WTC11 (cell line): Measurements from ENCODE around the gene AP2S1. TPM values are rescaled to one million over a fixed set of nuclear protein-coding genes. Genes with fewer than 3 reads are reported as not detected.

ENCODE experiments used
- ATAC-seq: fragments of 200-7000 bp; cut with Tn5 transposase; 2 replicates; pipeline ENCODE4 v1.10.0; 2021; ENCODE audit warnings: mild to moderate bottlenecking, moderate library complexity
- CTCF ChIA-PET: fragments of 300-600 bp; sonication (Branson Sonifier 250); formaldehyde crosslinking; loops from one replicate; lab custom pipeline; 2021; ENCODE audit warnings: antibody characterized with exemption; lab: Charles Lee
- POLR2A ChIA-PET: fragments of 350-600 bp; sonication (Branson Sonifier 250); formaldehyde crosslinking; loops from one replicate; lab custom pipeline; 2021; ENCODE audit warnings: antibody characterized with exemption; lab: Charles Lee
- DNase-seq: peaks from one replicate; pipeline ENCODE4 v3.0.0; 2021; ENCODE audit warnings: low spot score
- H3K27ac Mint-ChIP-seq: 2 replicates; pipeline ENCODE4 v1.8.0; 2021; ENCODE audit warnings: mixed read lengths
- H3K27me3 Mint-ChIP-seq: 2 replicates; pipeline ENCODE4 v1.8.0; 2021; ENCODE audit warnings: low read depth, mild to moderate bottlenecking, moderate library complexity, mixed read lengths
- H3K36me3 Mint-ChIP-seq: 2 replicates; pipeline ENCODE4 v1.8.0; 2021; ENCODE audit warnings: mixed read lengths
- H3K4me1 Mint-ChIP-seq: 2 replicates; pipeline ENCODE4 v1.8.0; 2022; ENCODE audit warnings: mixed read lengths
- H3K4me3 Mint-ChIP-seq: 2 replicates; pipeline ENCODE4 v1.8.0; 2021; ENCODE audit warnings: mild to moderate bottlenecking, moderate library complexity, mixed read lengths
- H3K9me3 Mint-ChIP-seq: 2 replicates; pipeline ENCODE4 v1.8.0; 2021; ENCODE audit warnings: mixed read lengths
- CBFB ChIP-seq: sonication (generic); formaldehyde crosslinking; IDR thresholded peaks from 2 replicates; pipeline ENCODE4 v1.8.1; 2022; ENCODE audit warnings: mild to moderate bottlenecking, low read depth, missing genetic modification reagents
- CDX4 ChIP-seq: fragments of 250-450 bp; sonication (Bioruptor Pico); IDR thresholded peaks from 2 replicates; pipeline ENCODE4 v1.9.0; 2021; ENCODE audit warnings: moderate library complexity, mild to moderate bottlenecking, inconsistent platforms, borderline replicate concordance
- E2F5 ChIP-seq: sonication (generic); formaldehyde crosslinking; IDR thresholded peaks from 2 replicates; pipeline ENCODE4 v1.8.1; 2022; ENCODE audit warnings: mild to moderate bottlenecking, moderate library complexity, missing genetic modification reagents
- ESRRA ChIP-seq: sonication (generic); formaldehyde crosslinking; IDR thresholded peaks from 2 replicates; pipeline ENCODE4 v1.8.1; 2022; ENCODE audit warnings: mild to moderate bottlenecking, missing genetic modification reagents, borderline replicate concordance
- FOXJ3 ChIP-seq: sonication (generic); formaldehyde crosslinking; IDR thresholded peaks from 2 replicates; pipeline ENCODE4 v1.9.0; 2021; ENCODE audit warnings: missing genetic modification reagents, mild to moderate bottlenecking, borderline replicate concordance
- FOXP1 ChIP-seq: sonication (generic); formaldehyde crosslinking; IDR thresholded peaks from 2 replicates; pipeline ENCODE4 v1.8.0; 2022; ENCODE audit warnings: missing genetic modification reagents, mild to moderate bottlenecking, moderate library complexity, borderline replicate concordance
- GABPB1 ChIP-seq: sonication (generic); formaldehyde crosslinking; IDR thresholded peaks from 2 replicates; pipeline ENCODE4 v1.8.1; 2023; ENCODE audit warnings: mild to moderate bottlenecking, missing genetic modification reagents
- HMGA2 ChIP-seq: fragments of 250-450 bp; sonication (Bioruptor Pico); IDR thresholded peaks from 2 replicates; pipeline ENCODE4 v1.4.0; 2021; ENCODE audit warnings: mild to moderate bottlenecking, moderate library complexity
- JUN ChIP-seq: sonication (generic); formaldehyde crosslinking; IDR thresholded peaks from 2 replicates; pipeline ENCODE4 v1.8.0; 2023; ENCODE audit warnings: mild to moderate bottlenecking, missing genetic modification reagents
- NFATC4 ChIP-seq: fragments of 250-450 bp; sonication (Bioruptor Pico); IDR thresholded peaks from 2 replicates; pipeline ENCODE4 v1.9.0; 2021; ENCODE audit warnings: mild to moderate bottlenecking
- NR3C1 ChIP-seq: sonication (generic); formaldehyde crosslinking; conservative IDR thresholded peaks from 2 replicates; pipeline ENCODE4 v1.8.1; 2023; ENCODE audit warnings: low read depth, mild to moderate bottlenecking, missing genetic modification reagents
- PREB ChIP-seq: sonication (generic); formaldehyde crosslinking; IDR thresholded peaks from 2 replicates; pipeline ENCODE4 v1.8.1; 2022; ENCODE audit warnings: mild to moderate bottlenecking, missing genetic modification reagents, moderate library complexity, borderline replicate concordance
- ZNF671 ChIP-seq: fragments of 250-450 bp; sonication (Bioruptor Pico); IDR thresholded peaks from 2 replicates; pipeline ENCODE4 v1.8.0; 2021; ENCODE audit warnings: mild to moderate bottlenecking
- total RNA-seq: library from RNA; stranded (reverse); gene quantifications from 3 replicates; pipeline ENCODE4 v1.2.3, GENCODE V29; 2021
- TF ChIP-seq, protein P1 (sequence below): sonication (generic); formaldehyde crosslinking; IDR thresholded peaks from 2 replicates; pipeline ENCODE4 v1.8.1; 2022; ENCODE audit warnings: missing genetic modification reagents, borderline replicate concordance
- TF ChIP-seq, protein P2 (sequence below): sonication (generic); formaldehyde crosslinking; IDR thresholded peaks from 2 replicates; pipeline ENCODE4 v1.8.0; 2022; ENCODE audit warnings: missing genetic modification reagents
- TF ChIP-seq, protein P3 (sequence below): fragments of 250-450 bp; sonication (Bioruptor Pico); IDR thresholded peaks from 2 replicates; pipeline ENCODE4 v1.8.0; 2021; ENCODE audit warnings: mild to moderate bottlenecking
- TF ChIP-seq, protein P4 (sequence below): fragments of 250-450 bp; sonication (Bioruptor Pico); conservative IDR thresholded peaks from 2 replicates; pipeline ENCODE4 v1.9.0; 2021; ENCODE audit warnings: mild to moderate bottlenecking
- TF ChIP-seq, protein P5 (sequence below): fragments of 250-450 bp; sonication (Bioruptor Pico); IDR thresholded peaks from 2 replicates; pipeline ENCODE4 v2.1.2; 2022; ENCODE audit warnings: mild to moderate bottlenecking, moderate library complexity

The AP2S1 gene
- total RNA-seq, 1 experiment from 2014 or later, result 249 TPM

DNA sequence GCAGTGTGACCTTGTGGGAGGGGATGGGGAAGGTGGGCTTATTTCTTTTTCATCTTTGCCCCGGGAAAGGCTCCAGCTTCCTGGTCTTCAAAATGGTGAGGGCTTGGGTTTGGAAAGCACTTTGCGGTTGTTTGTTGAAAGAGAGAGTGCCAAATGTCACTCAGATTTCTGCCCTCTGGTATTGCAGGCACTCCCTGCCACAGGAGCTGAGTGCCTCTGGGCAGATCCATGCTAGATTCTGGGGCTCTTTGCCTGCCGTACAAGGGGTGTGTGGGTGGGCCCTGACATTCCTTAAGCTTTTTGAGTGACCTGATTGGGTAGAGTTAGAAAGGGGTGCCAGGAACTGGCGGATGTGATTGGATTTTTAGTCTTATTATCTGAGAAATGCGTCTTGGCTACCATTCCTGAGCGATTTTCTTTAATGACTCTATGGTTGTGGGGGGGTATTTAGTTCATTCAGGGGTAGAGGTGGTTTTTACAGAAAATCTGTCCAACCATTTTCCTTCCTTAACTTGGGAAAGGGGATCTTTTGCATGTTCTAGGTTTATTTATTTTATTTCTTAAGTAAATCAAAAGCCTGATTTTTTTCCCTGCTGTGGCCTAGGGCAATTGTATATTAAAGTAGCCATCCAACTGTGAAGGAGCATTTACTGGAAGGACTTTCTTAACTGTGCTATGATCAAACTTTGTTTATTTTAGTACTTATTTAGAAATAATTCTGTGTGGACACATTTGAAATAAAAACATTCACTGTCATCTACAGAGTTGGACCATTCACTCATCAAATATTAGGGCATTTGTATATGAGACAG lies 13.4 kb upstream of the AP2S1 start:
- TF ChIP-seq, protein P1, sequence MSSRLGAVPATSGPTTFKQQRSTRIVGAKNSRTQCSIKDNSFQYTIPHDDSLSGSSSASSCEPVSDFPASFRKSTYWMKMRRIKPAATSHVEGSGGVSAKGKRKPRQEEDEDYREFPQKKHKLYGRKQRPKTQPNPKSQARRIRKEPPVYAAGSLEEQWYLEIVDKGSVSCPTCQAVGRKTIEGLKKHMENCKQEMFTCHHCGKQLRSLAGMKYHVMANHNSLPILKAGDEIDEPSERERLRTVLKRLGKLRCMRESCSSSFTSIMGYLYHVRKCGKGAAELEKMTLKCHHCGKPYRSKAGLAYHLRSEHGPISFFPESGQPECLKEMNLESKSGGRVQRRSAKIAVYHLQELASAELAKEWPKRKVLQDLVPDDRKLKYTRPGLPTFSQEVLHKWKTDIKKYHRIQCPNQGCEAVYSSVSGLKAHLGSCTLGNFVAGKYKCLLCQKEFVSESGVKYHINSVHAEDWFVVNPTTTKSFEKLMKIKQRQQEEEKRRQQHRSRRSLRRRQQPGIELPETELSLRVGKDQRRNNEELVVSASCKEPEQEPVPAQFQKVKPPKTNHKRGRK (CRISPR knock-in tag), result no peak
- TF ChIP-seq FOXP1, result no peak
- TF ChIP-seq, protein P2, sequence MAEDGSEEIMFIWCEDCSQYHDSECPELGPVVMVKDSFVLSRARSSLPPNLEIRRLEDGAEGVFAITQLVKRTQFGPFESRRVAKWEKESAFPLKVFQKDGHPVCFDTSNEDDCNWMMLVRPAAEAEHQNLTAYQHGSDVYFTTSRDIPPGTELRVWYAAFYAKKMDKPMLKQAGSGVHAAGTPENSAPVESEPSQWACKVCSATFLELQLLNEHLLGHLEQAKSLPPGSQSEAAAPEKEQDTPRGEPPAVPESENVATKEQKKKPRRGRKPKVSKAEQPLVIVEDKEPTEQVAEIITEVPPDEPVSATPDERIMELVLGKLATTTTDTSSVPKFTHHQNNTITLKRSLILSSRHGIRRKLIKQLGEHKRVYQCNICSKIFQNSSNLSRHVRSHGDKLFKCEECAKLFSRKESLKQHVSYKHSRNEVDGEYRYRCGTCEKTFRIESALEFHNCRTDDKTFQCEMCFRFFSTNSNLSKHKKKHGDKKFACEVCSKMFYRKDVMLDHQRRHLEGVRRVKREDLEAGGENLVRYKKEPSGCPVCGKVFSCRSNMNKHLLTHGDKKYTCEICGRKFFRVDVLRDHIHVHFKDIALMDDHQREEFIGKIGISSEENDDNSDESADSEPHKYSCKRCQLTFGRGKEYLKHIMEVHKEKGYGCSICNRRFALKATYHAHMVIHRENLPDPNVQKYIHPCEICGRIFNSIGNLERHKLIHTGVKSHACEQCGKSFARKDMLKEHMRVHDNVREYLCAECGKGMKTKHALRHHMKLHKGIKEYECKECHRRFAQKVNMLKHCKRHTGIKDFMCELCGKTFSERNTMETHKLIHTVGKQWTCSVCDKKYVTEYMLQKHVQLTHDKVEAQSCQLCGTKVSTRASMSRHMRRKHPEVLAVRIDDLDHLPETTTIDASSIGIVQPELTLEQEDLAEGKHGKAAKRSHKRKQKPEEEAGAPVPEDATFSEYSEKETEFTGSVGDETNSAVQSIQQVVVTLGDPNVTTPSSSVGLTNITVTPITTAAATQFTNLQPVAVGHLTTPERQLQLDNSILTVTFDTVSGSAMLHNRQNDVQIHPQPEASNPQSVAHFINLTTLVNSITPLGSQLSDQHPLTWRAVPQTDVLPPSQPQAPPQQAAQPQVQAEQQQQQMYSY, result no peak
- no peak for TF ChIP-seq HMGA2 (CRISPR knock-in tag)
- TF ChIP-seq CDX4 (CRISPR knock-in tag), result no peak
- no peak for TF ChIP-seq CBFB (CRISPR knock-in tag)
- TF ChIP-seq E2F5 (CRISPR knock-in tag), result no peak
- no peak for TF ChIP-seq FOXJ3 (CRISPR knock-in tag)
- TF ChIP-seq, protein P3, sequence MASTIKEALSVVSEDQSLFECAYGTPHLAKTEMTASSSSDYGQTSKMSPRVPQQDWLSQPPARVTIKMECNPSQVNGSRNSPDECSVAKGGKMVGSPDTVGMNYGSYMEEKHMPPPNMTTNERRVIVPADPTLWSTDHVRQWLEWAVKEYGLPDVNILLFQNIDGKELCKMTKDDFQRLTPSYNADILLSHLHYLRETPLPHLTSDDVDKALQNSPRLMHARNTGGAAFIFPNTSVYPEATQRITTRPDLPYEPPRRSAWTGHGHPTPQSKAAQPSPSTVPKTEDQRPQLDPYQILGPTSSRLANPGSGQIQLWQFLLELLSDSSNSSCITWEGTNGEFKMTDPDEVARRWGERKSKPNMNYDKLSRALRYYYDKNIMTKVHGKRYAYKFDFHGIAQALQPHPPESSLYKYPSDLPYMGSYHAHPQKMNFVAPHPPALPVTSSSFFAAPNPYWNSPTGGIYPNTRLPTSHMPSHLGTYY (CRISPR knock-in tag), result no peak
- no peak for TF ChIP-seq GABPB1
- TF ChIP-seq NR3C1 (CRISPR knock-in tag), result no peak
- TF ChIP-seq JUN (CRISPR knock-in tag), result no peak
- TF ChIP-seq, all 79 proteins: peak for 0
- H3K9me3 Mint-ChIP-seq, result no peaks in the 10 kb centered on the region
- ChIA-PET CTCF (interaction anchor here (0.6 to 3.8 kb wide), 8 partner anchors 24 to 157 kb away, joined by 3 to 22 read pairs (median 4); no protein-coding TSS in a partner anchor), POLR2A (interaction anchor here (0.6 to 1.5 kb wide), 6 partner anchors 9 to 310 kb away, joined by 3 to 7 read pairs (median 4); partner anchors contain the start of genes AP2S1 and SLC1A5)
- no peaks in the 10 kb centered on the region for H3K36me3 Mint-ChIP-seq
- no peaks in the 10 kb centered on the region for H3K27me3 Mint-ChIP-seq
- DNase-seq, result peak; percentile 61
- peak; percentile 38 for ATAC-seq
- no peak overlapping the region for H3K4me3 Mint-ChIP-seq
- H3K27ac Mint-ChIP-seq, result no peak overlapping the region
- H3K4me1 Mint-ChIP-seq, result peaks cover 12% of the 10 kb centered on the region

GRCh38 chr19:46862974-46863632 lies 12.5 kb upstream of the AP2S1 start:
- Mint-ChIP-seq H3K4me1 (peaks cover 8% of the 10 kb centered on the region), H3K27me3 (no peaks in the 10 kb centered on the region), H3K4me3 (no peak overlapping the region), H3K27ac (no peak overlapping the region), H3K36me3 (no peaks in the 10 kb centered on the region), H3K9me3 (no peaks in the 10 kb centered on the region)
- no peak for ATAC-seq
- POLR2A ChIA-PET, result interaction anchor here (0.5 to 1.5 kb wide), 5 partner anchors 8 to 174 kb away, joined by 3 to 6 read pairs (median 4); partner anchors contain the start of genes AP2S1 and SLC1A5
- peak; percentile 13 for DNase-seq
- CTCF ChIA-PET, result interaction anchor here (0.6 to 3.8 kb wide), 9 partner anchors 23 to 158 kb away, joined by 3 to 22 read pairs (median 4); no protein-coding TSS in a partner anchor
- TF ChIP-seq, protein P4, sequence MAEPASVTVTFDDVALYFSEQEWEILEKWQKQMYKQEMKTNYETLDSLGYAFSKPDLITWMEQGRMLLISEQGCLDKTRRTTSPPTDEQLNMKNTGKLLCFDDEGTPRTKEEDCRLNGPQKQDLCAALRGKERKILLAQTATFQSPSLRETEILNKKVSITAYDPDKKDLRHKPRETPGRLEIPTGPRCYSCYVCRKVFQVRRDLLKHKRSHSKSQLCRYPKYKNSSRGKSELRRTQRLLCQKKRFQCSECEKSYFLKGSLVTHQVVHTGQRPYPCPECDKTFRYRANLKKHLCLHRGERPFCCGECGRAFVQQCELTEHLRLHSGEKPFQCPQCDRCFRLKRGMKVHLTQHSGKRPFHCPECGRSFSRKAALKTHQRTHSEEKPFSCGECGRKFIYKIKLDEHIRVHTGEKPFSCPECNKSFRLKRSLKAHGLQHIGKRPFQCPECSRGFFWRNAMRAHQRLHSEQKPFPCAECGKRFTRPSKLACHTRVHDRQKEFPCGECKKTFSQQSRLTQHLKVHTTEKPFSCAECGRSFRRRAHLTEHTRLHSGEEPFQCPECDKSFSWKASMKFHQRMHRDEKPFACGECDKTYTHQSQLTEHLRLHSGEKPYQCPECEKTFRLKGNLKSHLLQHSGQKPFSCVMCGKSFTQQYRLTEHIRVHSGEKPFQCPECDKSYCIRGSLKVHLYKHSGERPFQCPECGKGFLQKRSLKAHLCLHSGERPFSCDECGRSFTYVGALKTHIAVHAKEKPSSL, result no peak
- TF ChIP-seq, protein P5, sequence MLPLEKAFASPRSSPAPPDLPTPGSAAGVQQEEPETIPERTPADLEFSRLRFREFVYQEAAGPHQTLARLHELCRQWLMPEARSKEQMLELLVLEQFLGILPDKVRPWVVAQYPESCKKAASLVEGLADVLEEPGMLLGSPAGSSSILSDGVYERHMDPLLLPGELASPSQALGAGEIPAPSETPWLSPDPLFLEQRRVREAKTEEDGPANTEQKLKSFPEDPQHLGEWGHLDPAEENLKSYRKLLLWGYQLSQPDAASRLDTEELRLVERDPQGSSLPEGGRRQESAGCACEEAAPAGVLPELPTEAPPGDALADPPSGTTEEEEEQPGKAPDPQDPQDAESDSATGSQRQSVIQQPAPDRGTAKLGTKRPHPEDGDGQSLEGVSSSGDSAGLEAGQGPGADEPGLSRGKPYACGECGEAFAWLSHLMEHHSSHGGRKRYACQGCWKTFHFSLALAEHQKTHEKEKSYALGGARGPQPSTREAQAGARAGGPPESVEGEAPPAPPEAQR (CRISPR knock-in tag), result no peak
- TF ChIP-seq ESRRA (CRISPR knock-in tag) (no peak), PREB (CRISPR knock-in tag) (no peak), ZNF671 (no peak), NFATC4 (no peak), GABPB1 (no peak)
